Keratinocyte (primary cell): Measurements from ENCODE around the gene GRIP1. TPM values are rescaled to one million over a fixed set of nuclear protein-coding genes. Genes with fewer than 3 reads are reported as not detected.

Experiments
- DNase-seq: peaks from one replicate; pipeline ENCODE4 v3.0.0-alpha.2; 2011; ENCODE audit warnings: low read depth, missing footprints, low spot score
- FAIRE-seq: peaks from 2 replicates; lab custom pipeline; 2011; peaks lifted over from hg19 to GRCh38; lab: Jason Lieb, UNC
- H2AFZ ChIP-seq: 2 replicates; pipeline ENCODE4 v1.6.0; 2012; ENCODE audit warnings: low read length, control low read depth, inconsistent platforms; ENCODE audit not compliant: control insufficient read depth
- H3K27ac ChIP-seq: 2 replicates; pipeline ENCODE4 v1.5.1; 2011; ENCODE audit warnings: low read length; ENCODE audit not compliant: control insufficient read depth, insufficient read depth
- H3K27me3 ChIP-seq: 3 replicates; pipeline ENCODE4 v1.6.0; 2011; ENCODE audit warnings: low read length; ENCODE audit not compliant: control insufficient read depth, insufficient read depth; ENCODE audit errors: extremely low read depth
- H3K36me3 ChIP-seq, 2 experiments: 2 replicates in 1 of 2; 3 replicates in 1 of 2; pipeline ENCODE4 v1.5.1; 2011; ENCODE audit warnings: low read length in 2 of 2, mild to moderate bottlenecking in 1 of 2; ENCODE audit not compliant: control insufficient read depth in 2 of 2, insufficient read depth in 2 of 2; ENCODE audit errors: extremely low read depth in 1 of 2
- H3K4me1 ChIP-seq: 3 replicates; pipeline ENCODE4 v1.5.1; 2011; ENCODE audit warnings: low read length; ENCODE audit not compliant: control insufficient read depth, insufficient read depth; ENCODE audit errors: extremely low read depth
- H3K4me2 ChIP-seq: 3 replicates; pipeline ENCODE4 v1.6.0; 2011; ENCODE audit warnings: low read depth, low read length; ENCODE audit not compliant: control insufficient read depth, insufficient read depth; ENCODE audit errors: extremely low read depth
- H3K4me3 ChIP-seq, 3 experiments: fragments of 200-600 bp in 1 of 3; sonication (generic) in 1 of 3; 2 replicates in 2 of 3; 3 replicates in 1 of 3; pipeline ENCODE4 v1.5.1; 2011 to 2016; ENCODE audit warnings: low read length in 3 of 3, mild to moderate bottlenecking in 3 of 3, control low read depth in 2 of 3, inconsistent platforms in 1 of 3, low read depth in 1 of 3, mixed read lengths in 1 of 3, mixed run types in 1 of 3, moderate library complexity in 1 of 3; ENCODE audit not compliant: control insufficient read depth in 2 of 3, insufficient read depth in 2 of 3; ENCODE audit errors: extremely low read depth in 1 of 3
- H3K79me2 ChIP-seq: 2 replicates; pipeline ENCODE4 v1.6.0; 2012; ENCODE audit warnings: low read length; ENCODE audit not compliant: control insufficient read depth, insufficient read depth
- H3K9ac ChIP-seq: 3 replicates; pipeline ENCODE4 v1.6.0; 2011; ENCODE audit warnings: low read length; ENCODE audit not compliant: control insufficient read depth, insufficient read depth; ENCODE audit errors: extremely low read depth
- H3K9me1 ChIP-seq: 3 replicates; pipeline ENCODE4 v1.6.0; 2011; ENCODE audit warnings: low read length; ENCODE audit not compliant: control insufficient read depth, insufficient read depth; ENCODE audit errors: extremely low read depth
- H3K9me3 ChIP-seq: 2 replicates; pipeline ENCODE4 v1.5.1; 2012; ENCODE audit warnings: low read depth, low read length; ENCODE audit not compliant: control insufficient read depth
- H4K20me1 ChIP-seq: 3 replicates; pipeline ENCODE4 v1.6.0; 2011; ENCODE audit warnings: low read length; ENCODE audit not compliant: control insufficient read depth, insufficient read depth; ENCODE audit errors: extremely low read depth
- EZH2 ChIP-seq: IDR thresholded peaks from one replicate; pipeline ENCODE4 v1.6.1; 2012; ENCODE audit warnings: inconsistent platforms, mild to moderate bottlenecking, low read length, moderate library complexity
- dilution Hi-C: fragments of 300-500 bp; cut with MboI; formaldehyde crosslinking; loops from one replicate; pipeline ENCODE4 v1.7.0; 2020; ENCODE audit warnings: low sequenced_read_pairs; ENCODE audit not compliant: extremely low pct_ligation_motif_present
- polyA plus RNA-seq, 5 experiments: library from polyadenylated mRNA; depleted of rRNA in 3 of 5; stranded (reverse) in 3 of 5; stranded (forward) in 1 of 5; unstranded in 1 of 5; fragments of >200 nt; gene quantifications; 1 replicate in 1 of 5; 2 replicates in 3 of 5; 3 replicates in 1 of 5; pipeline versions ENCODE4 v1.2.1 to v1.2.3, GENCODE V29; 2011 to 2012; ENCODE audit warnings: missing spikeins in 2 of 5, low read depth in 1 of 5, low replicate concordance in 1 of 5
- TF ChIP-seq, protein P1 (sequence below), 3 experiments: IDR thresholded peaks in 1 of 3; conservative IDR thresholded peaks in 1 of 3; optimal IDR thresholded peaks in 1 of 3; 2 replicates in 2 of 3; 3 replicates in 1 of 3; pipeline versions ENCODE3 to v1.5.1; 2011; ENCODE audit warnings: low read length in 3 of 3, mild to moderate bottlenecking in 3 of 3, moderate library complexity in 2 of 3, control low read depth in 1 of 3, inconsistent platforms in 1 of 3; ENCODE audit not compliant: insufficient read depth in 2 of 3; ENCODE audit errors: extremely low read depth in 1 of 3

Gene GRIP1
- polyA plus RNA-seq, 1 donor (not counting 4 experiments of a cell fraction or from before 2014, with no cell fraction given): 6.7 TPM

DNA sequence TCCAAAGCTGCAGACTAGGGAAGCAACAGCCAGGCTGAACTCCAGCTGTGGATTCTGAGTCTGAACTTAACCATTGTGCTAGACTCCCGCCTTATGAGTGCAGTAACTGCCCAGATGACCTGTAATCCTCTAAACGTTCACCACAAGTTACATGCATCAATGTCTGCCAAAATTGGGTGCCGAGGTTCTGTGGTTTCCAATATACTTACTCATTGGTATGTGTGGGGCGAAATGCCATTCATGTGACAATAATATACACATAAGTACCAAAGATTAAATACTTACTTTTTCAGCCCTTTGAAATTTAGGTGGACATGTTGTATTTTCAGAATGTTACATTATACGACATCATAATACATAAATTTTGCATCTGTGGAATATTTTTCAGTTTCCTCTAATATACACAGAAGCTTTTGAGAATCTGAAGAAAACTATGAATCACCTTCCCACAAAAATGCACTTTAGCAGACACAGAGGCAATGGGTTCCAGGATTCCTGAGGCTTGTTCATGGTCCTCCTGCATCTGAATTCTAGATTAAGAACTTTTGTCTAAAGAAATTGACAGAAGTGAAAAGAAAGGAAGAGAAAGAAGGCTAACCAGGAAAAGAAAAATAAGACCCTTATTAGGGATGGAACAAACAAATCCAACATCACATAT lies 31.7 kb downstream of the GRIP1 start:
- Histone ChIP-seq H3K27ac (peak overlapping the region; percentile 1), H3K4me1 (peaks cover 20% of the 10 kb centered on the region), H2AFZ (no peak overlapping the region), H4K20me1 (no peaks in the 10 kb centered on the region), H3K27me3 (no peaks in the 10 kb centered on the region), H3K9me3 (no peaks in the 10 kb centered on the region), H3K4me3 (peak overlapping the region in 1 of 3 experiments; percentile 9), H3K9ac (no peak overlapping the region), H3K79me2 (no peaks in the 10 kb centered on the region), H3K4me2 (peak overlapping the region; percentile 54), H3K36me3 (no peaks in the 10 kb centered on the region), H3K9me1 (no peaks in the 10 kb centered on the region)
- FAIRE-seq (peak; percentile 96), DNase-seq (peak; percentile 70)
- TF ChIP-seq, protein P1, sequence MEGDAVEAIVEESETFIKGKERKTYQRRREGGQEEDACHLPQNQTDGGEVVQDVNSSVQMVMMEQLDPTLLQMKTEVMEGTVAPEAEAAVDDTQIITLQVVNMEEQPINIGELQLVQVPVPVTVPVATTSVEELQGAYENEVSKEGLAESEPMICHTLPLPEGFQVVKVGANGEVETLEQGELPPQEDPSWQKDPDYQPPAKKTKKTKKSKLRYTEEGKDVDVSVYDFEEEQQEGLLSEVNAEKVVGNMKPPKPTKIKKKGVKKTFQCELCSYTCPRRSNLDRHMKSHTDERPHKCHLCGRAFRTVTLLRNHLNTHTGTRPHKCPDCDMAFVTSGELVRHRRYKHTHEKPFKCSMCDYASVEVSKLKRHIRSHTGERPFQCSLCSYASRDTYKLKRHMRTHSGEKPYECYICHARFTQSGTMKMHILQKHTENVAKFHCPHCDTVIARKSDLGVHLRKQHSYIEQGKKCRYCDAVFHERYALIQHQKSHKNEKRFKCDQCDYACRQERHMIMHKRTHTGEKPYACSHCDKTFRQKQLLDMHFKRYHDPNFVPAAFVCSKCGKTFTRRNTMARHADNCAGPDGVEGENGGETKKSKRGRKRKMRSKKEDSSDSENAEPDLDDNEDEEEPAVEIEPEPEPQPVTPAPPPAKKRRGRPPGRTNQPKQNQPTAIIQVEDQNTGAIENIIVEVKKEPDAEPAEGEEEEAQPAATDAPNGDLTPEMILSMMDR (optimal IDR thresholded peaks at IDR 0.05 in 1 of 3, IDR thresholded peaks at IDR 0.05 in 1 of 3, conservative IDR thresholded peaks at IDR 0.05 in 1 of 3; ENCODE audit: extremely low read depth in 1 of 3, insufficient read depth in 2 of 3, low read length in 3 of 3): no peak
- no peak for TF ChIP-seq EZH2
- dilution Hi-C loops: no loop called here

DNA sequence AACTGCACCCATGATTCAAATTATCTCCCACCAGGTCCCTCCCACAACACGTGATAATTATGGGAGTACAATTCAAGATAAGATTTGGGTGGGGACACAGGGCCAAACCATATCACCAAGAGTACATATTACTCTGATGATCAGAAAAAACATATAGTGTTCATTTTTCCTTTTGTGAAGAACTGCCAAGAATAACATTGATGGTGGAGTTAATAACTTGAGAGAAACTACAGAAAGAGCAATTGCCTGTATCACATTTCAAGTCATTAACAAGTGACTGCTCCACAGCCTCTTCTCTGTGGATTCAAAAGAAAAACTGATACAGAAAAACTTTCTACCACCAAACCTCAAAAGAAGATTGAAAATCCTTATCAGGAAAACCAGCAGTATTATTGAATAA lies 34.7 kb downstream of the GRIP1 start:
- H3K27ac ChIP-seq: no peak overlapping the region
- no peaks in the 10 kb centered on the region for H3K9me1 ChIP-seq
- dilution Hi-C loops: no loop called here
- no peaks in the 10 kb centered on the region for H3K79me2 ChIP-seq
- no peaks in the 10 kb centered on the region for H3K27me3 ChIP-seq
- H3K36me3 ChIP-seq: no peaks in the 10 kb centered on the region
- H3K4me3 ChIP-seq: no peak overlapping the region
- no peaks in the 10 kb centered on the region for H3K9me3 ChIP-seq
- peaks cover 20% of the 10 kb centered on the region for H3K4me1 ChIP-seq
- no peak overlapping the region for H2AFZ ChIP-seq
- H3K4me2 ChIP-seq: no peak overlapping the region
- FAIRE-seq (no peak), DNase-seq (no peak)
- TF ChIP-seq, protein P1 (optimal IDR thresholded peaks at IDR 0.05 in 1 of 3, IDR thresholded peaks at IDR 0.05 in 1 of 3, conservative IDR thresholded peaks at IDR 0.05 in 1 of 3; ENCODE audit: extremely low read depth in 1 of 3, insufficient read depth in 2 of 3, low read length in 3 of 3): no peak
- no peak for TF ChIP-seq EZH2
- H3K9ac ChIP-seq: no peak overlapping the region
- H4K20me1 ChIP-seq: no peaks in the 10 kb centered on the region
